Osteoblast (primary cell): ENCODE data around the gene NPNT. TPM values are rescaled to one million over a fixed set of nuclear protein-coding genes. Genes with fewer than 3 reads are reported as not detected.

ENCODE experiments used
- DNase-seq: peaks from one replicate; pipeline ENCODE4 v3.0.0; 2011; ENCODE audit warnings: low spot score, mixed read lengths; ENCODE audit not compliant: insufficient read length; ENCODE audit errors: missing footprints
- H2AFZ ChIP-seq: 2 replicates; pipeline ENCODE4 v1.6.0; 2011; ENCODE audit warnings: mild to moderate bottlenecking, low read length
- H3K27ac ChIP-seq: 2 replicates; pipeline ENCODE4 v1.5.1; 2011; ENCODE audit warnings: mild to moderate bottlenecking, low read depth, low read length, moderate library complexity
- H3K27me3 ChIP-seq: 2 replicates; pipeline ENCODE4 v1.6.0; 2012; ENCODE audit warnings: mild to moderate bottlenecking, control low read depth, inconsistent platforms, low read length, moderate library complexity; ENCODE audit not compliant: insufficient read depth
- H3K36me3 ChIP-seq: 2 replicates; pipeline ENCODE4 v1.5.1; 2011; ENCODE audit warnings: mild to moderate bottlenecking, low read length, control low read depth, moderate library complexity; ENCODE audit not compliant: insufficient read depth
- H3K4me1 ChIP-seq: 2 replicates; pipeline ENCODE4 v1.5.1; 2011; ENCODE audit warnings: mild to moderate bottlenecking, low read length, control low read depth, moderate library complexity; ENCODE audit not compliant: insufficient read depth
- H3K4me2 ChIP-seq: 2 replicates; pipeline ENCODE4 v1.6.0; 2011; ENCODE audit warnings: mild to moderate bottlenecking, low read length; ENCODE audit not compliant: insufficient read depth
- H3K4me3 ChIP-seq: fragments of 200-600 bp; sonication (generic); 3 replicates; pipeline ENCODE4 v1.5.1; 2012; ENCODE audit warnings: mild to moderate bottlenecking, low read length, inconsistent platforms; ENCODE audit not compliant: insufficient read depth
- H3K79me2 ChIP-seq: 2 replicates; pipeline ENCODE4 v1.6.0; 2012; ENCODE audit warnings: mild to moderate bottlenecking, low read length, control low read depth, inconsistent platforms; ENCODE audit not compliant: insufficient read depth
- H3K9me3 ChIP-seq: 2 replicates; pipeline ENCODE4 v1.5.1; 2011; ENCODE audit warnings: low read depth, low read length, control low read depth
- H4K20me1 ChIP-seq: 2 replicates; pipeline ENCODE4 v1.6.0; 2012; ENCODE audit warnings: mild to moderate bottlenecking, low read length, control low read depth; ENCODE audit not compliant: insufficient read depth
- total RNA-seq: library from RNA; depleted of rRNA; stranded (reverse); fragments of >200 nt; gene quantifications from 2 replicates; pipeline ENCODE4 v1.2.3, GENCODE V29; 2012
- TF ChIP-seq, protein P1 (sequence below): IDR thresholded peaks from 2 replicates; pipeline ENCODE4 v1.5.1; 2011; ENCODE audit warnings: mild to moderate bottlenecking, low read depth, low read length, moderate library complexity; ENCODE audit errors: extremely low read depth

The NPNT gene
- total RNA-seq, 1 donor = 0.36 TPM

DNA sequence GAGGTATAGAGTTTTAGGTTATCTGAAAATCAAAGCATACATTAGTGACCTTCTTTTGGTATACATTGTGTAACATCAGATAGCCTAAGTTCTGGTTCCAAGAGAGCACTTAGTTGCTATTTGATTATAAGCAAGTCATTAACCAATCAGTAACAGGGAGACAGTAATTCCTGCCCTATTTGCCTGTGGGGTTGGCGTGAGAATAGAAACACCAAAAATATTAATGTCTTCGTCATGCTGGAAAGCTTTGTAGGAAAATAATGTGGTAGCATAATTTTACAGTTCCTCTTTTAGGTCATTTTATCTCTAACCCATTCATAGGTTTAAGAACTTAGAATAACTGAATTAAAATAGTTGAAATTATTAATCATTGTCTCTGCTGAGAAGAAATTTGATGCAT is 37.8 kb downstream of the NPNT start:
- Histone ChIP-seq H3K9me3 (no peaks in the 10 kb centered on the region), H3K4me3 (no peak overlapping the region), H4K20me1 (no peaks in the 10 kb centered on the region), H3K27me3 (no peaks in the 10 kb centered on the region), H3K4me2 (no peak overlapping the region), H3K27ac (no peak overlapping the region), H3K36me3 (no peaks in the 10 kb centered on the region), H3K4me1 (no peaks in the 10 kb centered on the region), H2AFZ (no peak overlapping the region), H3K79me2 (no peaks in the 10 kb centered on the region)
- no peak for DNase-seq
- TF ChIP-seq, protein P1, sequence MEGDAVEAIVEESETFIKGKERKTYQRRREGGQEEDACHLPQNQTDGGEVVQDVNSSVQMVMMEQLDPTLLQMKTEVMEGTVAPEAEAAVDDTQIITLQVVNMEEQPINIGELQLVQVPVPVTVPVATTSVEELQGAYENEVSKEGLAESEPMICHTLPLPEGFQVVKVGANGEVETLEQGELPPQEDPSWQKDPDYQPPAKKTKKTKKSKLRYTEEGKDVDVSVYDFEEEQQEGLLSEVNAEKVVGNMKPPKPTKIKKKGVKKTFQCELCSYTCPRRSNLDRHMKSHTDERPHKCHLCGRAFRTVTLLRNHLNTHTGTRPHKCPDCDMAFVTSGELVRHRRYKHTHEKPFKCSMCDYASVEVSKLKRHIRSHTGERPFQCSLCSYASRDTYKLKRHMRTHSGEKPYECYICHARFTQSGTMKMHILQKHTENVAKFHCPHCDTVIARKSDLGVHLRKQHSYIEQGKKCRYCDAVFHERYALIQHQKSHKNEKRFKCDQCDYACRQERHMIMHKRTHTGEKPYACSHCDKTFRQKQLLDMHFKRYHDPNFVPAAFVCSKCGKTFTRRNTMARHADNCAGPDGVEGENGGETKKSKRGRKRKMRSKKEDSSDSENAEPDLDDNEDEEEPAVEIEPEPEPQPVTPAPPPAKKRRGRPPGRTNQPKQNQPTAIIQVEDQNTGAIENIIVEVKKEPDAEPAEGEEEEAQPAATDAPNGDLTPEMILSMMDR = no peak

DNA sequence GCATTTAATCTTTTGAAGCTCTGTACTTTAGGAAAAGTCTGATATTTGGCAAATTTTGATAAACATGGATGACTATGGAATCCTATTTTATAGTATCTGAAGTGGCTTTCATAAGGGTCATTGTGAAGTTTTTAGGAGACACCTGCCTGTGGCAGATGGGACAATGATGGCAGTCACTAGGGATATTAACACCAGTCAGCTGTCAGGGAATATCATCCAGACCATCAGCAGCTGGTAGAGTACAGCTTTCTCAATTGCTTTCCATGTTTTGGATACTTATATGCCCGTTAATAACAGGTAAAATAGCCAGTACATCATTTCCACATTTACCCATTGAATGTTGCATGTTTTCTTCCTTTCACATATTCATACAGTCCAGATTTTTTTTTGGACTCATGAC is 39.1 kb downstream of the NPNT start:
- Histone ChIP-seq H3K4me1 (no peaks in the 10 kb centered on the region), H3K4me3 (no peak overlapping the region), H3K27me3 (no peaks in the 10 kb centered on the region), H3K9me3 (no peaks in the 10 kb centered on the region), H3K27ac (no peak overlapping the region), H3K4me2 (no peak overlapping the region), H2AFZ (no peak overlapping the region), H4K20me1 (no peaks in the 10 kb centered on the region), H3K79me2 (no peaks in the 10 kb centered on the region), H3K36me3 (no peaks in the 10 kb centered on the region)
- TF ChIP-seq, protein P1 = no peak
- no peak for DNase-seq

DNA sequence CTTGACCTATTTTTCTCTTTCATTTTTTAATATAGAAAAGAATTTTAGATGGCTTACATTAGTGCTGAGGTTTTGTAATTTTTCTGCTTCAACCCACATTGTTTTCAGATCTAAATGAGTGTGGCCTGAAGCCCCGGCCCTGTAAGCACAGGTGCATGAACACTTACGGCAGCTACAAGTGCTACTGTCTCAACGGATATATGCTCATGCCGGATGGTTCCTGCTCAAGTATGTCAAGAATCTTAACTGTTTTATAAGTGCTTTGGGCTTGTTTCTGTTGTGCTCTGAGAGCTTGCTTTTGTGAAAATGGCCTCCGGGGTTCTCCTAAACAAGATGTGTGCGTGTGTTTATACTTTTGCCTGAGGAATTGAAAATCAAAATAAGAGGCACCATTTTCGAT is 41.6 kb downstream of the NPNT start:
- H3K4me2 ChIP-seq = no peak overlapping the region

DNA sequence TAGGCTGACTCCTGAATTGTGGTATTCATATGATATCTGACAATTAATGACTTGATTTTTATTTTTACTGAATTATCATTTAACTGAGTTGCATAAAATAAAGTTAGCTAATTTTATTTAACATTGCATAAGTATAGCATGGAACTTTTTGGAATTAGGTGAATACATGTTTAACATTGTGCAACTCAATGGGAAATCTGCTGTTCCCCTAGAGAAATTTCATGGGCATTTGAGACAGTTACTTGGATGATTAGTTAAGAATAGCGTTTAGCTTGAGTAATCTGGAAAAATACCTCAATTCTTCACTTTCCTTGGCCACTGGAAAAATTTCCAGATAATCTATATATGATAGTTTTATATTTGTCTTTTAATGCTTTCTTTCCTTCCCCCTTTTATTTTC is 42.5 kb downstream of the NPNT start:
- Histone ChIP-seq H3K79me2 (no peaks in the 10 kb centered on the region), H3K27ac (no peak overlapping the region), H3K4me2 (no peak overlapping the region), H4K20me1 (no peaks in the 10 kb centered on the region), H3K4me1 (no peaks in the 10 kb centered on the region), H2AFZ (no peak overlapping the region), H3K9me3 (no peaks in the 10 kb centered on the region), H3K36me3 (no peaks in the 10 kb centered on the region), H3K27me3 (no peaks in the 10 kb centered on the region), H3K4me3 (no peak overlapping the region)
- no peak for DNase-seq
- TF ChIP-seq, protein P1 = no peak

More for the DNA sequence above, 41.6 kb downstream of the NPNT start:
- Histone ChIP-seq H3K4me3 (no peak overlapping the region), H4K20me1 (no peaks in the 10 kb centered on the region), H3K36me3 (no peaks in the 10 kb centered on the region), H3K27ac (no peak overlapping the region), H3K4me1 (no peaks in the 10 kb centered on the region), H3K79me2 (no peaks in the 10 kb centered on the region), H3K27me3 (no peaks in the 10 kb centered on the region), H3K9me3 (no peaks in the 10 kb centered on the region), H2AFZ (no peak overlapping the region)
- TF ChIP-seq, protein P1 = no peak
- DNase-seq = no peak
